Measurements from ENCODE around the gene CAMK1D.

- TF ChIP-seq ZNF70 (CRISPR knock-in tag; IDR thresholded peaks at IDR 0.05) (no peak), CSRNP3 (CRISPR knock-in tag; IDR thresholded peaks at IDR 0.05) (no peak), GLIS3 (CRISPR knock-in tag; IDR thresholded peaks at IDR 0.05) (no peak), ZNF8 (CRISPR knock-in tag; IDR thresholded peaks at IDR 0.05) (no peak), TCF4 (CRISPR knock-in tag; IDR thresholded peaks at IDR 0.05; ENCODE audit: borderline replicate concordance) (no peak), ARNTL (CRISPR knock-in tag; IDR thresholded peaks at IDR 0.05; ENCODE audit: borderline replicate concordance, low read depth) (no peak), RARB (CRISPR knock-in tag; IDR thresholded peaks at IDR 0.05) (no peak), ZFP3 (CRISPR knock-in tag; IDR thresholded peaks at IDR 0.05) (no peak), TOX (CRISPR knock-in tag; IDR thresholded peaks at IDR 0.05; ENCODE audit: borderline replicate concordance) (no peak), ZNF565 (CRISPR knock-in tag; conservative IDR thresholded peaks at IDR 0.05; ENCODE audit: low read depth) (no peak), ZFP30 (CRISPR knock-in tag; IDR thresholded peaks at IDR 0.05) (no peak)
- TF ChIP-seq, protein P1, sequence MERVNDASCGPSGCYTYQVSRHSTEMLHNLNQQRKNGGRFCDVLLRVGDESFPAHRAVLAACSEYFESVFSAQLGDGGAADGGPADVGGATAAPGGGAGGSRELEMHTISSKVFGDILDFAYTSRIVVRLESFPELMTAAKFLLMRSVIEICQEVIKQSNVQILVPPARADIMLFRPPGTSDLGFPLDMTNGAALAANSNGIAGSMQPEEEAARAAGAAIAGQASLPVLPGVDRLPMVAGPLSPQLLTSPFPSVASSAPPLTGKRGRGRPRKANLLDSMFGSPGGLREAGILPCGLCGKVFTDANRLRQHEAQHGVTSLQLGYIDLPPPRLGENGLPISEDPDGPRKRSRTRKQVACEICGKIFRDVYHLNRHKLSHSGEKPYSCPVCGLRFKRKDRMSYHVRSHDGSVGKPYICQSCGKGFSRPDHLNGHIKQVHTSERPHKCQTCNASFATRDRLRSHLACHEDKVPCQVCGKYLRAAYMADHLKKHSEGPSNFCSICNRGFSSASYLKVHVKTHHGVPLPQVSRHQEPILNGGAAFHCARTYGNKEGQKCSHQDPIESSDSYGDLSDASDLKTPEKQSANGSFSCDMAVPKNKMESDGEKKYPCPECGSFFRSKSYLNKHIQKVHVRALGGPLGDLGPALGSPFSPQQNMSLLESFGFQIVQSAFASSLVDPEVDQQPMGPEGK (CRISPR knock-in tag; IDR thresholded peaks at IDR 0.05; ENCODE audit: borderline replicate concordance) = no peak
- TF ChIP-seq, protein P2, sequence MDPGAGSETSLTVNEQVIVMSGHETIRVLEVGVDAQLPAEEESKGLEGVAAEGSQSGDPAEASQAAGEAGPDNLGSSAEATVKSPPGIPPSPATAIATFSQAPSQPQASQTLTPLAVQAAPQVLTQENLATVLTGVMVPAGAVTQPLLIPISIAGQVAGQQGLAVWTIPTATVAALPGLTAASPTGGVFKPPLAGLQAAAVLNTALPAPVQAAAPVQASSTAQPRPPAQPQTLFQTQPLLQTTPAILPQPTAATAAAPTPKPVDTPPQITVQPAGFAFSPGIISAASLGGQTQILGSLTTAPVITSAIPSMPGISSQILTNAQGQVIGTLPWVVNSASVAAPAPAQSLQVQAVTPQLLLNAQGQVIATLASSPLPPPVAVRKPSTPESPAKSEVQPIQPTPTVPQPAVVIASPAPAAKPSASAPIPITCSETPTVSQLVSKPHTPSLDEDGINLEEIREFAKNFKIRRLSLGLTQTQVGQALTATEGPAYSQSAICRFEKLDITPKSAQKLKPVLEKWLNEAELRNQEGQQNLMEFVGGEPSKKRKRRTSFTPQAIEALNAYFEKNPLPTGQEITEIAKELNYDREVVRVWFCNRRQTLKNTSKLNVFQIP (CRISPR knock-in tag; IDR thresholded peaks at IDR 0.05; ENCODE audit: borderline replicate concordance, low read depth) = no peak
- TF ChIP-seq, protein P3, sequence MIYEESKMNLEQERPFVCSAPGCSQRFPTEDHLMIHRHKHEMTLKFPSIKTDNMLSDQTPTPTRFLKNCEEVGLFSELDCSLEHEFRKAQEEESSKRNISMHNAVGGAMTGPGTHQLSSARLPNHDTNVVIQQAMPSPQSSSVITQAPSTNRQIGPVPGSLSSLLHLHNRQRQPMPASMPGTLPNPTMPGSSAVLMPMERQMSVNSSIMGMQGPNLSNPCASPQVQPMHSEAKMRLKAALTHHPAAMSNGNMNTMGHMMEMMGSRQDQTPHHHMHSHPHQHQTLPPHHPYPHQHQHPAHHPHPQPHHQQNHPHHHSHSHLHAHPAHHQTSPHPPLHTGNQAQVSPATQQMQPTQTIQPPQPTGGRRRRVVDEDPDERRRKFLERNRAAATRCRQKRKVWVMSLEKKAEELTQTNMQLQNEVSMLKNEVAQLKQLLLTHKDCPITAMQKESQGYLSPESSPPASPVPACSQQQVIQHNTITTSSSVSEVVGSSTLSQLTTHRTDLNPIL (CRISPR knock-in tag; IDR thresholded peaks at IDR 0.05; ENCODE audit: low read depth) = no peak
These were observed 57.5 kb downstream of the CAMK1D start for GRCh38 chr10:12406764-12407400.

Measured in SK-N-SH treated with all-trans-retinoic acid at 6 μM for 48 hours (cell line).